ENCODE data around the gene PTPN18.

Gene PTPN18

GRCh38 chr2:130368786-130369185 is 12.9 kb downstream of the PTPN18 start:
- DNase-seq = no peak

- DNase-seq = no peak
Observed at GRCh38 chr2:130369311-130369964, 13.6 kb downstream of the PTPN18 start.

- DNase-seq = no peak
Observed at GRCh38 chr2:130369965-130370341, 14.1 kb downstream of the PTPN18 start.

- peak; percentile 51 for DNase-seq
Observed at GRCh38 chr2:130370490-130370889, 14.6 kb downstream of the PTPN18 start.

GRCh38 chr2:130371723-130372054 is 15.8 kb downstream of the PTPN18 start:
- DNase-seq = no peak

GRCh38 chr2:130372055-130372832 is 16.4 kb downstream of the PTPN18 start:
- DNase-seq = peak; percentile 89

- DNase-seq = no peak
Observed at GRCh38 chr2:130372833-130373807, 17.3 kb downstream of the PTPN18 start.

GRCh38 chr2:130373808-130374365 is 18.0 kb downstream of the PTPN18 start:
- no peak for DNase-seq

- no peak for DNase-seq
Observed at GRCh38 chr2:130374587-130375290, 18.9 kb downstream of the PTPN18 start.

- DNase-seq = no peak
Observed at GRCh38 chr2:130375291-130376266, 19.7 kb downstream of the PTPN18 start.

GRCh38 chr2:130376433-130377293 is 20.8 kb downstream of the PTPN18 start:
- DNase-seq = no peak

- no peak for DNase-seq
Observed at GRCh38 chr2:130377491-130377890, 21.6 kb downstream of the PTPN18 start.

- DNase-seq = no peak
Observed at GRCh38 chr2:130378206-130378897, 22.5 kb downstream of the PTPN18 start.

- no peak for DNase-seq
Observed at GRCh38 chr2:130378898-130379214, 23.0 kb downstream of the PTPN18 start.

- no peak for DNase-seq
Observed at GRCh38 chr2:130380096-130380934, 24.5 kb downstream of the PTPN18 start.

- DNase-seq = no peak
Observed at GRCh38 chr2:130381145-130381544, 25.3 kb downstream of the PTPN18 start.

- DNase-seq = no peak
Observed at GRCh38 chr2:130381619-130382018, 25.8 kb downstream of the PTPN18 start.

GRCh38 chr2:130382313-130382917 is 26.6 kb downstream of the PTPN18 start:
- DNase-seq = no peak

Data from activated CD4-positive, CD25-positive, alpha-beta regulatory T cell treated with anti-CD3 and anti-CD28 coated beads, Interleukin-2, amount 50 U/mL, for 72 hours (primary cell).